ENCODE results near the gene SLC24A3. TPM values are rescaled to one million over a fixed set of nuclear protein-coding genes. Genes with fewer than 3 reads are reported as not detected.

Gene SLC24A3
- total and polyA plus RNA-seq, 2 experiments from 2014 or later, result 0.81 to 2.5 TPM

DNA sequence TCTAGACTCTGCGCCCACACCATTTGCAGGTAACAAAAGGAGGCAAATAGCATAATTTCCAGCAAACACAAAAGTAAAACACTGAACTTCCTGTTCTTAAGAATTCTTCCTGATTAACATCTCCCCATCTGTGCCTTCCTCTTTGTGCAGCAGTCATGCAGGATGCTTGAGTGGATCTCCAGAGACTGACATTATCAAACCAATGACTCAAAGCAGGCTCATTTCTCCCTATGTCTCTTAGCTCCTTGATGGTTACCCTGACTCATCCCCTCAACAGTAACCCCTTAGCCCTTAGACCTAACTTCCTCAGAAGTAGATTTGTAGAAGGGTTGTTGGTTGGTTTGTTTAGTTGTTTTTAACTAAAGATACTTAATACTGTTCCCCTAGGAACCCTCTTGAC, 408.6 kb downstream of the SLC24A3 start:
- no peak overlapping the region for H3K4me3 ChIP-seq
- H3K27ac ChIP-seq (ENCODE audit: low read depth), result 0 out of 2 replicates have a peak overlapping the region, but pooled peaks have one; percentile 13
- Mint-ChIP-seq H3K27ac (no peak overlapping the region), H3K36me3 (ENCODE audit: low read depth) (peaks cover 17% of the 10 kb centered on the region), H3K4me3 (no peak overlapping the region), H3K27me3 (ENCODE audit: insufficient read depth, low read depth, poor library complexity) (no peaks in the 10 kb centered on the region), H3K9me3 (peaks cover 12% of the 10 kb centered on the region), H3K4me1 (peaks cover 30% of the 10 kb centered on the region)
- no peak overlapping the region for H2AFZ ChIP-seq
- ATAC-seq (no peak), DNase-seq (ENCODE audit: low spot score) (no peak)
- H3K4me2 ChIP-seq, result peak overlapping the region; percentile 43
- no peaks in the 10 kb centered on the region for H4K20me1 ChIP-seq (replicated peaks; ENCODE audit: insufficient read depth)
- H3F3A ChIP-seq (replicated peaks; ENCODE audit: low read depth), result no peaks in the 10 kb centered on the region
- TF ChIP-seq, protein P1, sequence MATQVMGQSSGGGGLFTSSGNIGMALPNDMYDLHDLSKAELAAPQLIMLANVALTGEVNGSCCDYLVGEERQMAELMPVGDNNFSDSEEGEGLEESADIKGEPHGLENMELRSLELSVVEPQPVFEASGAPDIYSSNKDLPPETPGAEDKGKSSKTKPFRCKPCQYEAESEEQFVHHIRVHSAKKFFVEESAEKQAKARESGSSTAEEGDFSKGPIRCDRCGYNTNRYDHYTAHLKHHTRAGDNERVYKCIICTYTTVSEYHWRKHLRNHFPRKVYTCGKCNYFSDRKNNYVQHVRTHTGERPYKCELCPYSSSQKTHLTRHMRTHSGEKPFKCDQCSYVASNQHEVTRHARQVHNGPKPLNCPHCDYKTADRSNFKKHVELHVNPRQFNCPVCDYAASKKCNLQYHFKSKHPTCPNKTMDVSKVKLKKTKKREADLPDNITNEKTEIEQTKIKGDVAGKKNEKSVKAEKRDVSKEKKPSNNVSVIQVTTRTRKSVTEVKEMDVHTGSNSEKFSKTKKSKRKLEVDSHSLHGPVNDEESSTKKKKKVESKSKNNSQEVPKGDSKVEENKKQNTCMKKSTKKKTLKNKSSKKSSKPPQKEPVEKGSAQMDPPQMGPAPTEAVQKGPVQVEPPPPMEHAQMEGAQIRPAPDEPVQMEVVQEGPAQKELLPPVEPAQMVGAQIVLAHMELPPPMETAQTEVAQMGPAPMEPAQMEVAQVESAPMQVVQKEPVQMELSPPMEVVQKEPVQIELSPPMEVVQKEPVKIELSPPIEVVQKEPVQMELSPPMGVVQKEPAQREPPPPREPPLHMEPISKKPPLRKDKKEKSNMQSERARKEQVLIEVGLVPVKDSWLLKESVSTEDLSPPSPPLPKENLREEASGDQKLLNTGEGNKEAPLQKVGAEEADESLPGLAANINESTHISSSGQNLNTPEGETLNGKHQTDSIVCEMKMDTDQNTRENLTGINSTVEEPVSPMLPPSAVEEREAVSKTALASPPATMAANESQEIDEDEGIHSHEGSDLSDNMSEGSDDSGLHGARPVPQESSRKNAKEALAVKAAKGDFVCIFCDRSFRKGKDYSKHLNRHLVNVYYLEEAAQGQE (IDR thresholded peaks at IDR 0.05; ENCODE audit: unreplicated experiment), result no peak
- TF ChIP-seq EZH2 (IDR thresholded peaks at IDR 0.05; ENCODE audit: low read depth, unreplicated experiment), result no peak
- TF ChIP-seq JUNB (IDR thresholded peaks at IDR 0.05; ENCODE audit: unreplicated experiment), result no peak
- TF ChIP-seq CREB1 (CRISPR knock-in tag; IDR thresholded peaks at IDR 0.05; ENCODE audit: low read depth), result no peak
- TF ChIP-seq EZH2phosphoT487 (IDR thresholded peaks at IDR 0.05; ENCODE audit: unreplicated experiment), result no peak
- H3K4me1 ChIP-seq (ENCODE audit: insufficient read depth), result peaks cover 21% of the 10 kb centered on the region
- no peaks in the 10 kb centered on the region for H3K36me3 ChIP-seq (ENCODE audit: insufficient read depth)
- H3K27me3 ChIP-seq (ENCODE audit: insufficient read depth), result no peaks in the 10 kb centered on the region
- peaks cover 40% of the 10 kb centered on the region for H3K9me2 ChIP-seq (ENCODE audit: insufficient read depth)
- H3K79me2 ChIP-seq (replicated peaks; ENCODE audit: insufficient read depth), result no peaks in the 10 kb centered on the region

- H3K36me3 ChIP-seq (ENCODE audit: insufficient read depth), result no peaks in the 10 kb centered on the region
- H3K27ac ChIP-seq (ENCODE audit: low read depth), result no peak overlapping the region
- no peaks in the 10 kb centered on the region for H3F3A ChIP-seq (replicated peaks; ENCODE audit: low read depth)
- Mint-ChIP-seq H3K4me1 (peaks cover 34% of the 10 kb centered on the region), H3K27me3 (ENCODE audit: insufficient read depth, low read depth, poor library complexity) (no peaks in the 10 kb centered on the region), H3K36me3 (ENCODE audit: low read depth) (peaks cover 26% of the 10 kb centered on the region), H3K9me3 (peaks cover 12% of the 10 kb centered on the region), H3K4me3 (no peak overlapping the region), H3K27ac (no peak overlapping the region)
- peaks cover 28% of the 10 kb centered on the region for H3K9me2 ChIP-seq (ENCODE audit: insufficient read depth)
- no peaks in the 10 kb centered on the region for H4K20me1 ChIP-seq (replicated peaks; ENCODE audit: insufficient read depth)
- no peak overlapping the region for H3K4me3 ChIP-seq
- no peak for DNase-seq (ENCODE audit: low spot score)
- no peak for ATAC-seq
- no peak overlapping the region for H3K4me2 ChIP-seq
- H3K27me3 ChIP-seq (ENCODE audit: insufficient read depth), result no peaks in the 10 kb centered on the region
- no peak overlapping the region for H2AFZ ChIP-seq
- H3K79me2 ChIP-seq (replicated peaks; ENCODE audit: insufficient read depth), result no peaks in the 10 kb centered on the region
- peaks cover 16% of the 10 kb centered on the region for H3K4me1 ChIP-seq (ENCODE audit: insufficient read depth)
- no peak for TF ChIP-seq ZNF462 (CRISPR knock-in tag; IDR thresholded peaks at IDR 0.05)
- no peak for TF ChIP-seq JUNB (IDR thresholded peaks at IDR 0.05; ENCODE audit: unreplicated experiment)
- TF ChIP-seq, protein P1 (IDR thresholded peaks at IDR 0.05; ENCODE audit: unreplicated experiment), result no peak
- no peak for TF ChIP-seq STAT1 (IDR thresholded peaks at IDR 0.05; ENCODE audit: unreplicated experiment)
Observed at GRCh38 chr20:19624221-19624965, 412.0 kb downstream of the SLC24A3 start.
